Bone marrow (tissue), 2 donors: ENCODE data around the gene IGF2BP3.
"Not testable (repeated sequence)": the region's sequence is repeated elsewhere in the genome, so short reads cannot be mapped to it uniquely, and the experiment has no call there.

Source experiments
- DNase-seq, 2 donors: peaks; one replicate each; lab custom pipeline; 2025; lab: John Stamatoyannopoulos, UW

IGF2BP3 gene

GRCh38 chr7:23470330-23471105 lies at the start of gene IGF2BP3:
Gene IGF2BP3, minus strand, starts transcription at chr7:23470491. Its CDS starts 381 bp downstream, at chr7:23470110.
- no peak for DNase-seq

DNA sequence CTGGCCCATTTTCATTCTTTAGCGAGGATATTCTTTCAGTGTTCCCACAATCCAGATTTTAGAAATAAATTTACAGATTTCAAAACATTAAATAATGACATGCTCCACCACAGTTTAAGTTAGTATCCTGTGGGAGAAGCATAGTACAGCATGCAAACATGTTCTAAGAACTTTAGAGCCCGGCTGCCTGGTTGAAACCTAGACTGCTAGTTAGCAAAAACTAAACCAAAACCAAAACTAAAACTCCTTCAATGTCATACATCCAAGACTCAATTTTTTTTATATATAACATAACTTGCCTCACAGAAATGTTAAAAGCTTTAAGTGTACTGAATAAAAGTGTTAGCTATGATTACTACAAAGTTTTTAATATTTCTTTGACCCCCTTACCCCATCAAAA lies 44.5 kb upstream of the IGF2BP3 start:
- no peak for DNase-seq

DNA sequence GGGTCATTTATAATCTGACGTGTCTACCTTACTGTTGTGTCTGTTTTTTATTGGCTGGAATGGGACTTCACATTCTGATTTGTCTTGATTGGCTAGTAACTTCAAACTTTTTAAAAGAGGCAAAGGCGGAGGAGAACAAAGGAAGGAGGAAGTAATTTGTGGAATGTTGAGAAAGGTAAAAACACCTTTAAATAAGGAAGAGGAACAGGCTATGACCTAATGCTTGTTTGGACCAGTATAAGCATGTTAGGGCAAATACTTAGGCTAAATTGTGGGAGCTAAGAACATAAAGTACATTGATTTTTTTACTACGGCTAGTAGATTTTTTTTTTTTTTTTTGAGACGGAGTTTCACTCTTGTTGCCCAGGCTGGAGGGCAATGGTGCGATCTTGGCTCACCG lies 43.5 kb upstream of the IGF2BP3 start:
- DNase-seq = not testable (repeated sequence)

GRCh38 chr7:23494009-23494408 lies 23.7 kb upstream of the IGF2BP3 start:
- no peak for DNase-seq

DNA sequence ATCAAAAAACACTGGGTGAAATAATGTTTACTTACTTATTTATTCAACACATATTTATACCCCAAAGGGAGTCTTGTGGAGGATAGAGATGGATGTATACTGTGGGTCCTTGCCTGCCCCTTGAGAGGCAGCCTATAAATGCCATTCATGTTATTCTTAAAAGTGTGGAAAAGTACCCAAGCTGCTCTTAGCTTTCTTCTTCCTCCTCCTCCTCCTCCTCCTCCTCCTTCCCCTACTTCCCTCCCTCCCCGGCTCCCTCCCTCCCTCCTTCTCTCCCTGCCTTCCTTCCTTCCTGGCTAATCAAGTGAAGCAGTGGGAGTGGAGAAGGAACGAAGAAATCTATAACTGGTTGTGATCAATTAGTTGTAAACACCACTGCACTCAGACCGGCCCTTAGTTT lies 21.2 kb upstream of the IGF2BP3 start:
- no peak for DNase-seq

DNA sequence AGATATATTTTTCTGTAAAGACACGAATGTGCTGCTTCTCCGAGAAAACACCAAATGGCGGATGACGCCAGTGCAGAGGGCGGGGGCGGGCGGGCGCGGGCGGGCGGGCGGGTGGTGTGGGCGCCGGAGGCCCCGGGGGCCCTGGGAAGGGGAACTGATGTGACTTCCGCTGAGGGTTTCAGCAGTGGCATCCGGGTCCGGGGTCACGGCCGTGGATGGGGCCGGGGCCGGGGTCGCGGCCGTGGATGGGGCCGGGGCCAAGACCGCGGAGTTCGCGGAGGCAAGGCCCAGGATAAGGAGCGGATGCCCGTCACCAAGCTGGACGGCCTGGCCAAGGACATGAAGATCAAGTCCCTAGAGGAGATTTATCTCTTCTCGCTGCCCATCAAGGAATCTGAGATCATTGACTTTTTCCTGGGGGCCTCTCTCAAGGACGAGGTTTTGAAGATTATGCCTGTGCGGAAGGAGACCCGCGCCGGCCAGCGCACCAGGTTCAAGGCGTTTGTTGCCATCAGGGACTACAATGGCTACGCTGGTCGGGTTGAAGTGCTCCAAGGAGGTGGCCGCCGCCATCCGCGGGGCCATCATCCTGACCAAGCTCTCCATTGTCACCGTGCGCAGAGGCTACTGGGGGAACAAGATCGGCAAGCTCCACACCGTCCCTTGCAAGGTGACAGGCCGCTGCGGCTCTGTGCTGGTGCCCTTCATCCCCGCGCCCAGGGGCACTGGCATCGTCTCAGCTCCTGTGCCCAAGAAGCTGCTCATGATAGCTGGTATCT lies 20.3 kb upstream of the IGF2BP3 start:
- DNase-seq = no peak

DNA sequence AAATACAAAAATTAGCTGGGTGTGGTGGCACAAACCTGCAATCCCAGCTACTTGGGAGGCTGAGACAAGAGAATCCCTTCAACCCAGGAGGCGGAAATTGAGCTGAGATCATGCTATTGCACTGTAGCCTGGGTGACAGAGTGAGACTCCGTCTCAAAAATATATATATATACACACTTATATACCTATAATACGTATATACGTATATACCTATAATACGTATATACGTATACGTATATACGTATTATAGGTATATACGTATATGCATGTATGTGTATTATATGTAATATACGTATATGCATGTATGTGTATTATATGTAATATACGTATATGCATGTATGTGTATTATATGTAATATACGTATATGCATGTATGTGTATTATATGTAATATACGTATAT lies 18.4 kb upstream of the IGF2BP3 start:
- not testable (repeated sequence) for DNase-seq

DNA sequence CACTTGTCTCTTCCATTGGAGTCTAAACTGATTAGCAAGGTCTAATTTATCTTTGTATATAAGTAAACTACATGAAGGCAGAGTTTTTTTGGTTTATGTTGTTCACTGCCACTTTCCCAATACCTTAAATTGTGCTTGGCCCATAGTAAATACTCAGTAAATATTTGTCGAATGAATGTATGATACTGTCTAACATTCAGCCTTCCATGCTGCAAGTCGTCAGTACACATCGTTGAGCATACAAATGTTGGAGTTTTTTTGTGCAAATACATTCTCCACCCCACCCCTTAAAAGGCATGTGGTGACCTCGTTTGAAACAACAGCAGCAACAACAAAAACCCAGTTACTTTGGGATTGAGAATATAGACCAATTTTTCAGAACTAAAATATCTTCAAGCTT lies 17.4 kb upstream of the IGF2BP3 start:
- DNase-seq = no peak

- DNase-seq = no peak
These were observed 15.9 kb upstream of the IGF2BP3 start for GRCh38 chr7:23486002-23486773.

DNA sequence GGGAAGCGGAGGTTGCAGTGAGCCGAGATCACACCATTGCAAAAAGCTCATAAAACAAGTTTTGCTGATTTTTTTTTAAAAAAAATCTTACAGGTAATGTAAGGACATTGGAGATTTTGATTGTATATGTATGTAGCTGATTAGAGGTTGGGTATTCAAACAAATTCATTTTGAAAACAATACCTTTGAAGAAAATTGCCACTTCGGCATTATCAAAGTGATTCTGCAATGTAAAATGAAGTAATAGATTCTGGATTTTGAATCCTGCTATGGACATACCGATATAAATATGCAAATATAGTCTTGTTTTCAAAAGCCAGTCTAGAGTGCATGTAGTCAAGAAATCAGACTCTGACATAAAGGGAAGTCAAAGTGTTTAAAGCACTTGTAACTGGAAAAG lies 12.4 kb upstream of the IGF2BP3 start:
- DNase-seq = no peak

DNA sequence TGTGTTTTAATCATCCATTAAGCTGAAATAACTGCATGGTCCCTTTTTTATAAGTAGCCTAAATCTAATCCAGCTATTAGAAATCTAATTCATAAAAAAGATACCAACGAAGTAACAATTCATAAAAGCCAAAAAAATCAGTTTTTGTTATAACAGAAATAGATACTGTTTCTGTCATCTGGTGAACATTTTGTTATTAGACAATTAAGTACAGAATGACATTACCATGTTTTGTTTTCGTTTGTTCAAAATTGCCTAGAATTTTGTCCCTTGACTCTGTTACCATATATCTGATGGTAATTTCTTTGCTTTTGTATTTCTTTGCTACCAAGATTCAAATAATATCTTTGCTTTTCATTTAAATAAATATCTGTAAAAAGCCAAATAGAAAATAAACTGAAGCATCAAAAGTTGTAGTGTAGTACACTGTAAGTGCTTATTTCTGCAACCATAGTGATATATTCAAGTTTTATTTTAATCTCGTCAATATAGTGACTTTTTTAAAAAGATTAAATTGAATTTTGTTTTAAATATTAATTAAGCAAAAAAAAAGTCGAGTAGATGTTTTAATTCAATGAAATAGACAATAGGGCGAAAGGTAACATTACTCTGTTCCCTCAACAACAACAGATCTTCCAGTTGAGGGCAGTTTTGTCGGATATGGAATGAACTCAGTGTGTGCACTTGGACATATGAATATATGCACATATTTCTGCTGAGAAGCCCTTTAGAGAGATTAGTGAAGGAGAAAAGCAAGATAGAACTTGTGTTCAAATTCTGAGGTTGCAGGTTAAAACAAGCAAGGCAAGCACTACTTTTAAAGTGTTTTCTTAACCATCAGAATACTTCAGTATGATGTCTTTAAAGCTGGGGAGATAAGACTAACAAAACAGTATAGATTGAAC lies 7.9 kb upstream of the IGF2BP3 start:
- no peak for DNase-seq

GRCh38 chr7:23477157-23477499 lies 6.8 kb upstream of the IGF2BP3 start:
- DNase-seq = no peak

DNA sequence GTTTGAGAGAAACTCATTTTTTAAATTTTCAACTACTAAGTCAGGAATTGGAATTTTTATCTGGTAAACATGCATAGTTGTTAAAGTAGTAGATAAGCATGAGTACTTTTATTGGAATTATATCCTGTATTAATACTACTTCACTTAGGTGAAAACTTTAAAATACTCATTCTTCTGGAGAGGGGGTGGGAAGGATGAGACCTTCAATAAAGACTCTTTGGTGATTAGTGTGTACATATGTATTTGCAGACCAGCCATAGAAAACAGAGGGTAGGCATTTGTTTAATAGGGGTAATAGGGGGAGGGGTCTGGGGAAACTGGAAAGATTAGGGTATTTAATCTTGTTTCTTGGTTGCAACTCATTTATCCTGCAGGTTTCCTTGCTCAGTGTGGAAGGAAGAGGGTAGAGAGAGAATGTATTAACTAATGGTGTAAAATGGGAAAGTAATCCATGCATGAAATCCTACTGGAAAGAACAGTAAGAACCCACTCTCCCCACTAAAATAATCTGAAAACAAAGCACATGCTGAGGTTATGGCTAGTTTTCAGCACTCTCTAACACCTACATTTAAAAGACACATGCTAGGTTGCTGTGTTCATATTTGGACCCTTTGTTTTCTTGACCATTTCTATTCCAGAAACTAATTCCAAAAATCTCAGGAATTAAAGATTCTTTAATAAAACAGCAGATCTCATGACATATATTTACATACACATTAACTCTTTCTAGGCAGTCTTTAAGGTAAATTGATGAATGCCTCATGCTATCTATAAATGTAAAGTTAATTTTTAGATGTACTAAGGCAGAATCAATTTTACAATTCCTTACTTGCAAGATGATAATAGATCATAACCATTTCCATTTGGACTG lies 6.2 kb upstream of the IGF2BP3 start:
- DNase-seq = no peak

DNA sequence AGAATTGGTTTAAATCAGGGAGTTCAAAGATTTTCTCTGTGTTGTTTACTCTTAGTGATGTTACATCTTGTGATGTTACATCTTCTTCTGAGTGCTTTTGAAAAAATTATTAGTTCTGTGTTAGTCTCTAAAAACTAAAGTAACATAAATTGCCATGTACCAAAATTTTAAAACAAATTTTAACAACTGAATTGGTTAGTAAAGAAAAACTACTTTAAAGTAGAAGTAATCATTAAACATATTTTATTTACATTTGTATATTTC lies 5.2 kb upstream of the IGF2BP3 start:
- no peak for DNase-seq

- DNase-seq = no peak
These were observed 4.7 kb upstream of the IGF2BP3 start for GRCh38 chr7:23474829-23475575.

GRCh38 chr7:23474094-23474828 lies 4.0 kb upstream of the IGF2BP3 start:
- peak in 1 of 2 donors; percentile 44 for DNase-seq

GRCh38 chr7:23473844-23474093 lies 3.5 kb upstream of the IGF2BP3 start:
- no peak for DNase-seq

DNA sequence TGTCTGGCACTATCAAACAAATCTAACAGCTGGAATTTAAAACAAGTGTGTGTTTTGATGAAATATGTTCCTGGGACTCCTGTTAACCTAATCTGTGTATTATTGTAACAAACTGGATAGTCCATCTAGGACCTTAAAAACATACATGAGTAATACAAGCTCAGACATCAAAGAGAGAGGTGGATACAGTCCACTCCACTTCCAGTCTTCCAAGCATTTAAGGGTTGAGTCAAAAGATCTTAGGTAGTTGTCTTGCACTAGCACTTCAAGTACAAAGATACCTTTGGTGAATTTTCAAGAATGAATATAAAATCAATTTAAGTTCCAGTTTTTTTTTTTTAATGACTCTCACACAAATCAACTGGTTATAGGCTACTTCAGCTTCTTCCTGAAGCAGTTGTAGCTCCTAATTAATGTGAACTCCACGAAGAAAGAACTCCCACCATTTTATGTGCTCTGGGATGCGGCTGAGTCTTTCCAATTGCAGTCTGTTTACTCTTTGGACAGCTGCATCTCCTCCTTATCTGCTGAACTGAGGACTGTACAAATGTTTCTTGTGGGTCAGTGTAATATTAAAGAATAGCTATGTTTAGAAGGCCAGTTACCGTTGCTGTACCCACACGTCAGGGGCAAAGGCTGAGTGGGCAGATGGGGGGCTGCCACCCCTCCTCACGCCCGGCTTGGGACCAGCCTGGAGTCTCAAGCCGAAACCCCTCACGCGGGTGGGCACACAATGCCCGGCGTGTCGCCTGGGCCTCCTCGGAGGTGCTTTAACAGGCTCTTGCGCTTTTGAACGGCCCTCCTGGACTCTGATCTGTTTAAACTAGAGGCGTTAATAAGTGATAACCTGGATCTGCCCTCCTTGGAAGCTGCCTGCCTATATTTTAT lies 2.9 kb upstream of the IGF2BP3 start:
- DNase-seq = no peak

GRCh38 chr7:23472556-23472955 lies 2.3 kb upstream of the IGF2BP3 start:
- DNase-seq = no peak
